Thoracic aorta (tissue), 2 donors: ENCODE data around the gene PEX14. TPM values are rescaled to one million over a fixed set of nuclear protein-coding genes. Genes with fewer than 3 reads are reported as not detected.

Experiments
- ATAC-seq: fragments of 150-250 bp; one replicate; pipeline ENCODE4 v1.8.0; 2017; ENCODE audit warnings: low read depth; ENCODE audit not compliant: insufficient number of reproducible peaks, low FRiP score
- DNase-seq: peaks from one replicate; pipeline ENCODE4 v3.0.0-alpha.2; 2020; ENCODE audit warnings: low spot score
- H3K27ac ChIP-seq, 2 donors: fragments of 200-600 bp; sonication (generic); 1 replicate in 1 of 2; 2 replicates in 1 of 2; pipeline ENCODE4 v1.5.1; 2016; ENCODE audit warnings: mild to moderate bottlenecking in 2 of 2, moderate library complexity in 2 of 2
- H3K27me3 ChIP-seq: fragments of 200-600 bp; sonication (generic); replicated peaks from 2 replicates; pipeline ENCODE4 v1.6.0; 2016; ENCODE audit warnings: mild to moderate bottlenecking; ENCODE audit not compliant: insufficient read depth
- H3K36me3 ChIP-seq: fragments of 200-600 bp; sonication (generic); one replicate; pipeline ENCODE4 v1.5.1; 2016
- H3K4me1 ChIP-seq, 2 donors: fragments of 200-600 bp; sonication (generic); 1 replicate in 1 of 2; 2 replicates in 1 of 2; pipeline versions ENCODE4 v1.5.1 to v1.6.0; 2016; ENCODE audit warnings: low read depth in 2 of 2, mild to moderate bottlenecking in 1 of 2; ENCODE audit not compliant: control insufficient read depth in 1 of 2
- H3K4me3 ChIP-seq: fragments of 200-600 bp; sonication (generic); 2 replicates; pipeline ENCODE4 v1.5.1; 2016; ENCODE audit warnings: mild to moderate bottlenecking
- H3K9me3 ChIP-seq: fragments of 200-600 bp; sonication (generic); 2 replicates; pipeline ENCODE4 v1.5.1; 2016
- CTCF ChIP-seq: fragments of 200-600 bp; sonication (generic); IDR thresholded peaks from one replicate; pipeline ENCODE4 v1.5.1; 2019; ENCODE audit warnings: antibody characterized with exemption
- total RNA-seq, 2 donors: library from RNA; depleted of rRNA; stranded (reverse); fragments of >200 nt; gene quantifications; one replicate each; pipeline versions ENCODE4 v1.1.0 to v1.2.3, GENCODE V29; 2016

PEX14 gene
- total RNA-seq, 2 donors from 2014 or later: 11.5 to 22.6 TPM

GRCh38 chr1:10532362-10532761 lies 57.6 kb downstream of the PEX14 start:
- no peak for TF ChIP-seq CTCF
- H3K36me3 ChIP-seq: no peaks in the 10 kb centered on the region
- H3K4me1 ChIP-seq: peaks cover 26 to 30% of the 10 kb centered on the region in 2 donors
- no peaks in the 10 kb centered on the region for H3K27me3 ChIP-seq
- no peak overlapping the region for H3K4me3 ChIP-seq
- H3K9me3 ChIP-seq: no peaks in the 10 kb centered on the region
- H3K27ac ChIP-seq: no peak overlapping the region
- ATAC-seq: no peak
- DNase-seq: no peak

- Histone ChIP-seq H3K4me1 (peaks cover 12 to 20% of the 10 kb centered on the region in 2 donors), H3K27me3 (no peaks in the 10 kb centered on the region), H3K4me3 (no peak overlapping the region), H3K9me3 (no peaks in the 10 kb centered on the region), H3K36me3 (no peaks in the 10 kb centered on the region), H3K27ac (no peak overlapping the region)
- no peak for ATAC-seq
- no peak for DNase-seq
- TF ChIP-seq CTCF: no peak
These were observed 59.8 kb downstream of the PEX14 start for GRCh38 chr1:10534519-10534918.

GRCh38 chr1:10536133-10536770 lies 61.5 kb downstream of the PEX14 start:
- no peak for DNase-seq
- no peak for ATAC-seq
- Histone ChIP-seq H3K4me1 (peaks cover 7 to 29% of the 10 kb centered on the region in 2 donors), H3K36me3 (no peaks in the 10 kb centered on the region), H3K4me3 (no peak overlapping the region), H3K27me3 (no peaks in the 10 kb centered on the region), H3K27ac (no peak overlapping the region), H3K9me3 (no peaks in the 10 kb centered on the region)
- TF ChIP-seq CTCF: no peak

- no peaks in the 10 kb centered on the region for H3K36me3 ChIP-seq
- H3K27ac ChIP-seq: no peak overlapping the region
- H3K9me3 ChIP-seq: no peaks in the 10 kb centered on the region
- DNase-seq (no peak), ATAC-seq (no peak)
- no peak for TF ChIP-seq CTCF
- H3K27me3 ChIP-seq: no peaks in the 10 kb centered on the region
- peaks cover 7 to 31% of the 10 kb centered on the region in 2 donors for H3K4me1 ChIP-seq
- H3K4me3 ChIP-seq: no peak overlapping the region
These were observed 62.5 kb downstream of the PEX14 start for GRCh38 chr1:10537082-10537766.

- H3K9me3 ChIP-seq: no peaks in the 10 kb centered on the region
- TF ChIP-seq CTCF: no peak
- no peak for ATAC-seq
- H3K27me3 ChIP-seq: no peaks in the 10 kb centered on the region
- DNase-seq: no peak
- H3K4me3 ChIP-seq: no peak overlapping the region
- peaks cover 7 to 31% of the 10 kb centered on the region in 2 donors for H3K4me1 ChIP-seq
- H3K27ac ChIP-seq: no peak overlapping the region
- H3K36me3 ChIP-seq: no peaks in the 10 kb centered on the region
These were observed 64.1 kb downstream of the PEX14 start for GRCh38 chr1:10538646-10539355.
